ENCODE measurements around the gene DNAJC22.
A peak's percentile ranks its signal among the peaks of the same experiment; 100 is the strongest.

Gene DNAJC22

DNA sequence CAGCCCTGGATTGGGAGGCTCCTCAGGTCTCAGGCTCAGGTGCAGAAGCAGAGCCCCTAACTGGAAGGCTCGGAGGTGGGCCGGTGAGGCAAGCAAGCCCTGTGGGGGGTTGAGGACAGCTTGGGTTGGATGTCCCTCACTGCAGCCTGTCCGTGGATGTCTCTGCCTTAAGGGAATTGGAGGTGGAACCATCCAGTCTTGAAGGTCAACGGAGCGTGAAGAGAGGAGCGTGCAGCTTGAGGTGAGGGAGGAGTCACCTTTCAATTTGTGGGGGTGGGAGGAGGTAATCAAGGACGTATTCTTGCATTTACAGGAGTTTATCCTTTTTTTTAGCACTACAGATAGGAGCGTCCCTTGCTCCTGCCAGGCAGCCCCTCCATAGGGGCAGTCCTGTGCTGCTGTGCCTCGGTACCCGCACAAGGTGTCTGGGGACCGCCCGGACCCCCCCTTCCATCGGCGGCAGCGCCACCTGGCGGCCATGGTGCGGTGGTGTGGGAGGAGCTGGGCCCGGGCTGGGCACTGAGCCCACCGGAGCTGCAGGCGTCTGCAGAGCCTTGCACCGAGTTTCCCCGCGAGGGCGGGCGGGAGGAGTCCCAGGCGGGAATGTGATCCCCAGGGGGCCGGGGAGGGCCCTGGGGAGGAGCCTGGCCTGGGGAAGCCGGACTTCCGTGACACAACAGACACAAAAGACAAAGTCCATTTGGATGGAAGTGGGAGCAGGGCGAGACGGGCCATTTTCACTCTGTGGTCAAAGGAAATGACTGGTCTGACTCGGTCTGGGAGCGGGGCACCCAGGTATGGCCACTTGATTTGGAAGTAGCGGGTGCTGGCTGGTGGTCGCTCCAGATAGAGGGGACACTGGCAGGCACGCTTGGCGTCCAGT, 864 bp downstream of the DNAJC22 start:
- peaks cover 28% of the 10 kb centered on the region for H3K4me1 ChIP-seq
- no peak overlapping the region for H3K9ac ChIP-seq
- peak overlapping the region; percentile 44 for H3K4me3 ChIP-seq (ENCODE audit: low read depth, low read length)
- H3K27ac ChIP-seq, result no peak overlapping the region
- TF ChIP-seq, protein P1, sequence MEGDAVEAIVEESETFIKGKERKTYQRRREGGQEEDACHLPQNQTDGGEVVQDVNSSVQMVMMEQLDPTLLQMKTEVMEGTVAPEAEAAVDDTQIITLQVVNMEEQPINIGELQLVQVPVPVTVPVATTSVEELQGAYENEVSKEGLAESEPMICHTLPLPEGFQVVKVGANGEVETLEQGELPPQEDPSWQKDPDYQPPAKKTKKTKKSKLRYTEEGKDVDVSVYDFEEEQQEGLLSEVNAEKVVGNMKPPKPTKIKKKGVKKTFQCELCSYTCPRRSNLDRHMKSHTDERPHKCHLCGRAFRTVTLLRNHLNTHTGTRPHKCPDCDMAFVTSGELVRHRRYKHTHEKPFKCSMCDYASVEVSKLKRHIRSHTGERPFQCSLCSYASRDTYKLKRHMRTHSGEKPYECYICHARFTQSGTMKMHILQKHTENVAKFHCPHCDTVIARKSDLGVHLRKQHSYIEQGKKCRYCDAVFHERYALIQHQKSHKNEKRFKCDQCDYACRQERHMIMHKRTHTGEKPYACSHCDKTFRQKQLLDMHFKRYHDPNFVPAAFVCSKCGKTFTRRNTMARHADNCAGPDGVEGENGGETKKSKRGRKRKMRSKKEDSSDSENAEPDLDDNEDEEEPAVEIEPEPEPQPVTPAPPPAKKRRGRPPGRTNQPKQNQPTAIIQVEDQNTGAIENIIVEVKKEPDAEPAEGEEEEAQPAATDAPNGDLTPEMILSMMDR (IDR thresholded peaks at IDR 0.05), result peak; percentile 95
- peak overlapping the region; percentile 18 for H2AFZ ChIP-seq
- H3K4me2 ChIP-seq (ENCODE audit: low read length), result peak overlapping the region; percentile 47
- no peaks in the 10 kb centered on the region for H3K9me3 ChIP-seq (ENCODE audit: control insufficient read depth, low read length)
- H3K36me3 ChIP-seq (ENCODE audit: control insufficient read depth, insufficient read depth, low read length), result no peaks in the 10 kb centered on the region
- H3K79me2 ChIP-seq, result no peaks in the 10 kb centered on the region
- H3K27me3 ChIP-seq (ENCODE audit: control insufficient read depth, insufficient read depth, low read length), result no peaks in the 10 kb centered on the region

DNA sequence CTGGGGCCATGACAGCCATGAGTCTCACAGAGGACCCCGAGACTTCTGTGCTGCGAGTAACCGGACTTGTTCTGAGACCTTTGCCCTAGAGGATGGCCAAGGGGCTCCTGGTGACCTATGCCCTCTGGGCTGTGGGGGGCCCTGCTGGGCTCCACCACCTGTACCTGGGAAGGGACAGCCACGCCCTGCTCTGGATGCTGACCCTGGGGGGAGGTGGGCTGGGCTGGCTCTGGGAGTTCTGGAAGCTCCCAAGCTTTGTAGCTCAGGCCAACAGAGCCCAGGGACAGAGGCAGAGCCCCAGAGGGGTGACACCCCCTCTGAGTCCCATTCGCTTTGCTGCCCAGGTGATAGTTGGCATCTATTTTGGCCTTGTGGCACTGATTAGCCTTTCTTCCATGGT, 2.1 kb downstream of the DNAJC22 start:
- H3K4me1 ChIP-seq, result peaks cover 20% of the 10 kb centered on the region
- no peak overlapping the region for H3K9ac ChIP-seq
- no peak overlapping the region for H3K27ac ChIP-seq
- H3K4me2 ChIP-seq (ENCODE audit: low read length), result no peak overlapping the region
- no peaks in the 10 kb centered on the region for H3K27me3 ChIP-seq (ENCODE audit: control insufficient read depth, insufficient read depth, low read length)
- no peaks in the 10 kb centered on the region for H3K36me3 ChIP-seq (ENCODE audit: control insufficient read depth, insufficient read depth, low read length)
- no peak overlapping the region for H3K4me3 ChIP-seq (ENCODE audit: low read depth, low read length)
- no peaks in the 10 kb centered on the region for H3K79me2 ChIP-seq
- TF ChIP-seq, protein P1 (IDR thresholded peaks at IDR 0.05), result no peak
- no peaks in the 10 kb centered on the region for H3K9me3 ChIP-seq (ENCODE audit: control insufficient read depth, low read length)
- H2AFZ ChIP-seq, result no peak overlapping the region

DNA sequence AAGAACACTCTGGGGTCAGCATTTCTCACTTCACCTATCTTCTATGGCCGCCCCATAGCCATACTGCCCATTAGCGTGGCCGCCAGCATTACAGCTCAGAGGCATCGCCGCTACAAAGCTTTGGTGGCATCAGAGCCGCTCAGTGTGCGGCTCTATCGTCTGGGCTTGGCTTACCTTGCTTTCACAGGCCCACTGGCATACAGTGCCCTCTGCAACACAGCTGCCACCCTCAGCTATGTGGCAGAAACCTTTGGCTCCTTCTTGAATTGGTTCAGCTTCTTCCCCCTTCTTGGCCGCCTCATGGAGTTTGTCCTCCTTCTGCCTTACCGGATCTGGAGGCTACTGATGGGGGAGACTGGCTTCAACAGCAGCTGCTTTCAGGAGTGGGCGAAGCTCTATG, 2.6 kb downstream of the DNAJC22 start:
- H3K27ac ChIP-seq, result no peak overlapping the region
- peaks cover 20% of the 10 kb centered on the region for H3K4me1 ChIP-seq
- H3K4me2 ChIP-seq (ENCODE audit: low read length), result no peak overlapping the region
- H3K9me3 ChIP-seq (ENCODE audit: control insufficient read depth, low read length), result no peaks in the 10 kb centered on the region
- H3K79me2 ChIP-seq, result no peaks in the 10 kb centered on the region
- H3K27me3 ChIP-seq (ENCODE audit: control insufficient read depth, insufficient read depth, low read length), result no peaks in the 10 kb centered on the region
- no peak overlapping the region for H2AFZ ChIP-seq
- no peak overlapping the region for H3K9ac ChIP-seq
- no peak overlapping the region for H3K4me3 ChIP-seq (ENCODE audit: low read depth, low read length)
- H3K36me3 ChIP-seq (ENCODE audit: control insufficient read depth, insufficient read depth, low read length), result no peaks in the 10 kb centered on the region
- TF ChIP-seq, protein P1 (IDR thresholded peaks at IDR 0.05), result no peak

DNA sequence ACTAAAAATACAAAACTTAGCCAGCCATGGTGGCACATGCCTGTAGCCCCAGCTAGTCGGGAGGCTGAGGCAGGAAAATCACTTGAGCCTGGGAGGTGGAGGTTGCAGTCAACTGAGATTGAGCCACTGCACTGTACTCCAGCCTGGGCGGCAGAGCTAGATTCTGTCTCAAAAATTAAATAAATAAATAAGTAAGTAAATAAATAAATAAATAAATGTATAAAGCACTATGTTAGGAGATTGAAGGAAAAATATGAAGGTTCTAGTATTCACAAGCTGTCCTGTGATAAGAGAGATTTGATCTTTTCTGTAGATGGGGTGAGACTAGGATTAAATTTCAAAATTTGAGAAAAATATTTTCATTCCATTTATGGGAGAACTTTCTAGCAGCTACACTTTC, 5.7 kb downstream of the DNAJC22 start:
- TF ChIP-seq, protein P1 (IDR thresholded peaks at IDR 0.05), result no peak
- Histone ChIP-seq H2AFZ (no peak overlapping the region), H3K4me2 (ENCODE audit: low read length) (no peak overlapping the region), H3K4me1 (peaks cover 7% of the 10 kb centered on the region), H3K9ac (no peak overlapping the region), H3K36me3 (ENCODE audit: control insufficient read depth, insufficient read depth, low read length) (no peaks in the 10 kb centered on the region), H3K79me2 (no peaks in the 10 kb centered on the region), H3K9me3 (ENCODE audit: control insufficient read depth, low read length) (no peaks in the 10 kb centered on the region), H3K27me3 (ENCODE audit: control insufficient read depth, insufficient read depth, low read length) (no peaks in the 10 kb centered on the region), H3K27ac (no peak overlapping the region), H3K4me3 (ENCODE audit: low read depth, low read length) (no peak overlapping the region)

DNA sequence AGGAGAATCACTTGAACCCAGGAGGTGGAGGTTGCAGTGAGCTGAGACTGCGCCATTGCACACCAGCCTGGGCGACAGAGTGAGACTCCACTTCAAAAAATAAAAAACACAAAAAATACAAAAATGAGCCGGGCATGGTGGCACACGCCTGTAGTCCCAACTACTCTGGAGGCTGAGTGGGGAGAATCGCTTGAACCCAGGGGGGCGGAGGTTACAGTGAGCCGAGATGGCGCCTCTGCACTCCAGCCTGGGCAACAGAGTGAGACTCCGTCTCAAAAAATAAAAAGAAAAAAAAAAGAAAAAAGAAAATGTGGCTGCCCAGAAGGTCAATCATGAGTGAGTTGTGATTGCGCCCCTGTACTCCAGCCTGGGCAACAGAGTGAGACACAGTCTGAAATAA, 9.2 kb downstream of the DNAJC22 start:
- Histone ChIP-seq H3K27me3 (ENCODE audit: control insufficient read depth, insufficient read depth, low read length) (no peaks in the 10 kb centered on the region), H3K79me2 (no peaks in the 10 kb centered on the region), H3K9me3 (ENCODE audit: control insufficient read depth, low read length) (no peaks in the 10 kb centered on the region), H2AFZ (no peak overlapping the region), H3K36me3 (ENCODE audit: control insufficient read depth, insufficient read depth, low read length) (no peaks in the 10 kb centered on the region), H3K4me1 (peaks cover 2% of the 10 kb centered on the region), H3K9ac (no peak overlapping the region), H3K27ac (no peak overlapping the region), H3K4me3 (ENCODE audit: low read depth, low read length) (no peak overlapping the region), H3K4me2 (ENCODE audit: low read length) (no peak overlapping the region)
- TF ChIP-seq, protein P1 (IDR thresholded peaks at IDR 0.05), result no peak
